Activated CD4-positive, alpha-beta T cell treated with anti-CD3 and anti-CD28 coated beads for 4 hours (primary cell): ENCODE results near the gene ZDHHC14.
"Not testable (repeated sequence)": the region's sequence is repeated elsewhere in the genome, so short reads cannot be mapped to it uniquely, and the experiment has no call there.

Source experiments
- DNase-seq, 2 donors: peaks; one replicate each; pipeline ENCODE4 v3.0.0-alpha.2; 2020

The ZDHHC14 gene

GRCh38 chr6:157585274-157586087 lies 204.5 kb downstream of the ZDHHC14 start:
- DNase-seq = no peak

- DNase-seq = no peak
These were observed 205.1 kb downstream of the ZDHHC14 start for GRCh38 chr6:157586088-157586414.

GRCh38 chr6:157586476-157587126 lies 205.6 kb downstream of the ZDHHC14 start:
- DNase-seq = no peak

GRCh38 chr6:157587127-157587926 lies 206.3 kb downstream of the ZDHHC14 start:
- DNase-seq = no peak

- DNase-seq = not testable (repeated sequence)
These were observed 209.7 kb downstream of the ZDHHC14 start for GRCh38 chr6:157590654-157591053.

GRCh38 chr6:157592541-157592940 lies 211.6 kb downstream of the ZDHHC14 start:
- no peak for DNase-seq

GRCh38 chr6:157592980-157593379 lies 212.0 kb downstream of the ZDHHC14 start:
- no peak for DNase-seq

- DNase-seq = no peak
These were observed 212.6 kb downstream of the ZDHHC14 start for GRCh38 chr6:157593596-157593995.

GRCh38 chr6:157594292-157594691 lies 213.3 kb downstream of the ZDHHC14 start:
- no peak for DNase-seq

GRCh38 chr6:157595768-157596167 lies 214.8 kb downstream of the ZDHHC14 start:
- DNase-seq = no peak

- DNase-seq = no peak
These were observed 215.5 kb downstream of the ZDHHC14 start for GRCh38 chr6:157596461-157596860.

- no peak for DNase-seq
These were observed 215.9 kb downstream of the ZDHHC14 start for GRCh38 chr6:157596886-157597285.

GRCh38 chr6:157597461-157598312 lies 216.7 kb downstream of the ZDHHC14 start:
- peak; percentile 15 to 21 for DNase-seq

- no peak for DNase-seq
These were observed 218.2 kb downstream of the ZDHHC14 start for GRCh38 chr6:157599191-157599590.

- DNase-seq = no peak
These were observed 219.8 kb downstream of the ZDHHC14 start for GRCh38 chr6:157600807-157601206.

- DNase-seq = no peak
These were observed 221.7 kb downstream of the ZDHHC14 start for GRCh38 chr6:157602521-157603295.

GRCh38 chr6:157603314-157603940 lies 222.4 kb downstream of the ZDHHC14 start:
- no peak for DNase-seq

- DNase-seq = no peak
These were observed 223.0 kb downstream of the ZDHHC14 start for GRCh38 chr6:157603971-157604370.

- no peak for DNase-seq
These were observed 223.8 kb downstream of the ZDHHC14 start for GRCh38 chr6:157604816-157605215.

GRCh38 chr6:157605484-157605883 lies 224.5 kb downstream of the ZDHHC14 start:
- DNase-seq = no peak

GRCh38 chr6:157606516-157606915 lies 225.5 kb downstream of the ZDHHC14 start:
- DNase-seq = no peak
